GM04504 (cell line): ENCODE results near the gene RAET1L.
"Not testable (repeated sequence)": the region's sequence is repeated elsewhere in the genome, so short reads cannot be mapped to it uniquely, and the experiment has no call there.

Source experiments
- DNase-seq: peaks from one replicate; pipeline ENCODE4 v3.0.0-alpha.2; 2012; ENCODE audit warnings: low read depth

RAET1L gene

GRCh38 chr6:149991472-149991795, 33.9 kb downstream of the RAET1L start:
- not testable (repeated sequence) for DNase-seq

GRCh38 chr6:149990661-149991471, 34.5 kb downstream of the RAET1L start:
- DNase-seq = no peak

- DNase-seq = no peak
Measured at GRCh38 chr6:149990212-149990660, 35.1 kb downstream of the RAET1L start.

- DNase-seq = no peak
Measured at GRCh38 chr6:149988550-149989346, 36.6 kb downstream of the RAET1L start.

GRCh38 chr6:149987602-149988107, 37.7 kb downstream of the RAET1L start:
- no peak for DNase-seq

GRCh38 chr6:149985481-149985937, 39.8 kb downstream of the RAET1L start:
- no peak for DNase-seq

- no peak for DNase-seq
Measured at GRCh38 chr6:149984773-149985172, 40.6 kb downstream of the RAET1L start.

- DNase-seq = no peak
Measured at GRCh38 chr6:149983145-149983544, 42.2 kb downstream of the RAET1L start.

- DNase-seq = no peak
Measured at GRCh38 chr6:149979293-149979692, 46.0 kb downstream of the RAET1L start.

- DNase-seq = no peak
Measured at GRCh38 chr6:149978610-149979009, 46.7 kb downstream of the RAET1L start.

- DNase-seq = no peak
Measured at GRCh38 chr6:149977221-149977620, 48.1 kb downstream of the RAET1L start.

- no peak for DNase-seq
Measured at GRCh38 chr6:149975400-149975799, 49.9 kb downstream of the RAET1L start.

GRCh38 chr6:149974825-149975224, 50.5 kb downstream of the RAET1L start:
- DNase-seq = no peak

GRCh38 chr6:149974394-149974793, 50.9 kb downstream of the RAET1L start:
- not testable (repeated sequence) for DNase-seq

- no peak for DNase-seq
Measured at GRCh38 chr6:149969635-149970034, 55.7 kb downstream of the RAET1L start.

- not testable (repeated sequence) for DNase-seq
Measured at GRCh38 chr6:149968909-149969308, 56.4 kb downstream of the RAET1L start.
